GM12878 (cell line): ENCODE data around the gene DLG4. TPM values are rescaled to one million over a fixed set of nuclear protein-coding genes. Genes with fewer than 3 reads are reported as not detected.

Source experiments
- CREB1 ChIP-seq: IDR thresholded peaks from 2 replicates; pipeline ENCODE4 v1.6.1; 2012; ENCODE audit warnings: low read depth, mild to moderate bottlenecking, inconsistent platforms
- PRDM15 ChIP-seq: fragments of 450-650 bp; formaldehyde crosslinking; IDR thresholded peaks from 2 replicates; pipeline ENCODE4 v1.4.0; 2020; ENCODE audit warnings: mild to moderate bottlenecking, moderate library complexity
- RUNX3 ChIP-seq: IDR thresholded peaks from 2 replicates; pipeline ENCODE4 v1.6.1; 2012; ENCODE audit warnings: low read length, inconsistent platforms
- SP1 ChIP-seq: IDR thresholded peaks from one replicate; pipeline ENCODE4 v1.6.1; 2011; ENCODE audit warnings: low read depth, low read length
- TCF12 ChIP-seq: IDR thresholded peaks from 2 replicates; pipeline ENCODE4 v1.6.1; 2011; ENCODE audit warnings: low read depth, mild to moderate bottlenecking, low read length
- USF2 ChIP-seq: IDR thresholded peaks from 2 replicates; pipeline ENCODE4 v1.6.1; 2011; ENCODE audit warnings: low read depth, low read length, improper control_type of control experiment, borderline replicate concordance
- polyA plus RNA-seq, 11 experiments: library from polyadenylated mRNA; depleted of rRNA in 4 of 11; unstranded in 6 of 11; stranded (reverse) in 5 of 11; fragments of >200 nt; fragmentation: Nextera tagmentation in 4 of 11; fragmentation: Illumina TruSeq in 1 of 11; extraction: Ambion mirVana in 4 of 11; extraction: Trizol in 1 of 11; gene quantifications; 1 replicate in 1 of 11; 2 replicates in 10 of 11; pipeline versions ENCODE4 v1.2.1 to v1.2.3, GENCODE V29; 2011 to 2016; ENCODE audit warnings: inconsistent platforms in 2 of 11, missing spikeins in 2 of 11, low read depth in 1 of 11
- total RNA-seq, 4 experiments: library from RNA; depleted of rRNA in 3 of 4; stranded (reverse); fragments of >200 nt in 3 of 4; fragmentation: Illumina TruSeq in 1 of 4; extraction: Trizol in 1 of 4; gene quantifications; 2 replicates each; pipeline versions ENCODE4 v1.2.1 to v1.2.3, GENCODE V29; 2013 to 2021
- TF ChIP-seq, protein P1 (sequence below): IDR thresholded peaks from 2 replicates; pipeline ENCODE4 v1.6.1; 2012; ENCODE audit warnings: mild to moderate bottlenecking, low read depth, low read length
- TF ChIP-seq, protein P2 (sequence below): fragments of 450-650 bp; IDR thresholded peaks from 2 replicates; pipeline ENCODE4 v1.6.1; 2014; ENCODE audit warnings: mild to moderate bottlenecking
- TF ChIP-seq, protein P3 (sequence below): fragments of 450-650 bp; IDR thresholded peaks from 2 replicates; pipeline ENCODE4 v1.6.1; 2017; ENCODE audit warnings: mild to moderate bottlenecking, moderate library complexity
- TF ChIP-seq, protein P4 (sequence below): fragments of 450-650 bp; IDR thresholded peaks from 2 replicates; pipeline ENCODE4 v1.6.1; 2018; ENCODE audit warnings: mild to moderate bottlenecking, low read depth, moderate library complexity; ENCODE audit not compliant: partially characterized antibody

Gene DLG4
- total and polyA plus RNA-seq, 10 of the 15 experiments (the other 5 are each of a cell fraction or from before 2014, with no cell fraction given): 0.07 to 4.1 (median 1.3) TPM

DNA sequence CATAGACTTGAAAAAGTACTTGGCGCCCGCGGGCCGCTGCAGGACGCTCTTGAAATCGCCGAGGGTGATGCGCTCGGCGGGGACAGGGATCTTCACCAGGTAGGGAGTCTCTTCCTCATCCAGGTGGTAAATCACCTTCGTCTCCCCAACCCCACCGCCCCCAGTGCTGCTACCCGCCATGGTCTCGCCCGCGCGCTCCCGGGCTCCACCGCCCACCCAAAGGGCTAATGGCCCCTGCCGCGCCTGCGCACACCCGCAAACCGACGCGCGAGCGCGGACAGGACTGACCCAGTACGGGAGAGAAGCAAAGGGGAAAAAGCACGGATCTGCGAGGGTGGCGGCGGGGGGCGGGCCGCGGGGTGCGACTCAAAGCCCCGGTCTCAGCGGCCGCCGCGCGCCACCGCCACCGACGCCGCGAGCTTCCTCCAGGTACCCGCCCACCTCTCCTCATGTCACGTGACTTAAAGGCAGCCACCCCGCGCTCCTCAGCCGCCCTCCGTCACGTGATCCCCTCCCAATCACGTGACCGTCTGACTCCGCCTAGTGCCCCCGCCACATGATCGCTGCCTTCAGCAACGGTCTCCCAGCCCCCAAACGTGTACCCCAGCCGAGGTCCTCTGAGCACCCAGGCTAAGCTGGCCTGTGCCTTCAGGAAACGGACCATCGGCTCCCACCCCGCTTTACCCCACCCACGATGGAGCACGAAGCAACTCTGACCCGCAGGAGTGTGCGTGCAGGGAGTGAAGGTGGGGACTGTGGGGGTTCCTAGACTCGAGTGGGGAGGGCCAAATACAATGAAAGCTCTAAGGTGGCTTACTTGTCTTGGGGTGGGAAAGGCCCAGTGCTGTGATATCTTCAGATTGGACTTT lies 14.7 kb upstream of the DLG4 start, which contains the start of gene DVL2 (continued):
- TF ChIP-seq, protein P1, sequence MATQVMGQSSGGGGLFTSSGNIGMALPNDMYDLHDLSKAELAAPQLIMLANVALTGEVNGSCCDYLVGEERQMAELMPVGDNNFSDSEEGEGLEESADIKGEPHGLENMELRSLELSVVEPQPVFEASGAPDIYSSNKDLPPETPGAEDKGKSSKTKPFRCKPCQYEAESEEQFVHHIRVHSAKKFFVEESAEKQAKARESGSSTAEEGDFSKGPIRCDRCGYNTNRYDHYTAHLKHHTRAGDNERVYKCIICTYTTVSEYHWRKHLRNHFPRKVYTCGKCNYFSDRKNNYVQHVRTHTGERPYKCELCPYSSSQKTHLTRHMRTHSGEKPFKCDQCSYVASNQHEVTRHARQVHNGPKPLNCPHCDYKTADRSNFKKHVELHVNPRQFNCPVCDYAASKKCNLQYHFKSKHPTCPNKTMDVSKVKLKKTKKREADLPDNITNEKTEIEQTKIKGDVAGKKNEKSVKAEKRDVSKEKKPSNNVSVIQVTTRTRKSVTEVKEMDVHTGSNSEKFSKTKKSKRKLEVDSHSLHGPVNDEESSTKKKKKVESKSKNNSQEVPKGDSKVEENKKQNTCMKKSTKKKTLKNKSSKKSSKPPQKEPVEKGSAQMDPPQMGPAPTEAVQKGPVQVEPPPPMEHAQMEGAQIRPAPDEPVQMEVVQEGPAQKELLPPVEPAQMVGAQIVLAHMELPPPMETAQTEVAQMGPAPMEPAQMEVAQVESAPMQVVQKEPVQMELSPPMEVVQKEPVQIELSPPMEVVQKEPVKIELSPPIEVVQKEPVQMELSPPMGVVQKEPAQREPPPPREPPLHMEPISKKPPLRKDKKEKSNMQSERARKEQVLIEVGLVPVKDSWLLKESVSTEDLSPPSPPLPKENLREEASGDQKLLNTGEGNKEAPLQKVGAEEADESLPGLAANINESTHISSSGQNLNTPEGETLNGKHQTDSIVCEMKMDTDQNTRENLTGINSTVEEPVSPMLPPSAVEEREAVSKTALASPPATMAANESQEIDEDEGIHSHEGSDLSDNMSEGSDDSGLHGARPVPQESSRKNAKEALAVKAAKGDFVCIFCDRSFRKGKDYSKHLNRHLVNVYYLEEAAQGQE: no peak
- TF ChIP-seq USF2: peak; percentile 100
- peak; percentile 98 for TF ChIP-seq PRDM15 (CRISPR knock-in tag)
- TF ChIP-seq, protein P2, sequence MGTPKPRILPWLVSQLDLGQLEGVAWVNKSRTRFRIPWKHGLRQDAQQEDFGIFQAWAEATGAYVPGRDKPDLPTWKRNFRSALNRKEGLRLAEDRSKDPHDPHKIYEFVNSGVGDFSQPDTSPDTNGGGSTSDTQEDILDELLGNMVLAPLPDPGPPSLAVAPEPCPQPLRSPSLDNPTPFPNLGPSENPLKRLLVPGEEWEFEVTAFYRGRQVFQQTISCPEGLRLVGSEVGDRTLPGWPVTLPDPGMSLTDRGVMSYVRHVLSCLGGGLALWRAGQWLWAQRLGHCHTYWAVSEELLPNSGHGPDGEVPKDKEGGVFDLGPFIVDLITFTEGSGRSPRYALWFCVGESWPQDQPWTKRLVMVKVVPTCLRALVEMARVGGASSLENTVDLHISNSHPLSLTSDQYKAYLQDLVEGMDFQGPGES: peak; percentile 87; the same call in 1 of the 2 replicates
- TF ChIP-seq CREB1: peak; percentile 23; the same call in 1 of the 2 replicates
- TF ChIP-seq, protein P3, sequence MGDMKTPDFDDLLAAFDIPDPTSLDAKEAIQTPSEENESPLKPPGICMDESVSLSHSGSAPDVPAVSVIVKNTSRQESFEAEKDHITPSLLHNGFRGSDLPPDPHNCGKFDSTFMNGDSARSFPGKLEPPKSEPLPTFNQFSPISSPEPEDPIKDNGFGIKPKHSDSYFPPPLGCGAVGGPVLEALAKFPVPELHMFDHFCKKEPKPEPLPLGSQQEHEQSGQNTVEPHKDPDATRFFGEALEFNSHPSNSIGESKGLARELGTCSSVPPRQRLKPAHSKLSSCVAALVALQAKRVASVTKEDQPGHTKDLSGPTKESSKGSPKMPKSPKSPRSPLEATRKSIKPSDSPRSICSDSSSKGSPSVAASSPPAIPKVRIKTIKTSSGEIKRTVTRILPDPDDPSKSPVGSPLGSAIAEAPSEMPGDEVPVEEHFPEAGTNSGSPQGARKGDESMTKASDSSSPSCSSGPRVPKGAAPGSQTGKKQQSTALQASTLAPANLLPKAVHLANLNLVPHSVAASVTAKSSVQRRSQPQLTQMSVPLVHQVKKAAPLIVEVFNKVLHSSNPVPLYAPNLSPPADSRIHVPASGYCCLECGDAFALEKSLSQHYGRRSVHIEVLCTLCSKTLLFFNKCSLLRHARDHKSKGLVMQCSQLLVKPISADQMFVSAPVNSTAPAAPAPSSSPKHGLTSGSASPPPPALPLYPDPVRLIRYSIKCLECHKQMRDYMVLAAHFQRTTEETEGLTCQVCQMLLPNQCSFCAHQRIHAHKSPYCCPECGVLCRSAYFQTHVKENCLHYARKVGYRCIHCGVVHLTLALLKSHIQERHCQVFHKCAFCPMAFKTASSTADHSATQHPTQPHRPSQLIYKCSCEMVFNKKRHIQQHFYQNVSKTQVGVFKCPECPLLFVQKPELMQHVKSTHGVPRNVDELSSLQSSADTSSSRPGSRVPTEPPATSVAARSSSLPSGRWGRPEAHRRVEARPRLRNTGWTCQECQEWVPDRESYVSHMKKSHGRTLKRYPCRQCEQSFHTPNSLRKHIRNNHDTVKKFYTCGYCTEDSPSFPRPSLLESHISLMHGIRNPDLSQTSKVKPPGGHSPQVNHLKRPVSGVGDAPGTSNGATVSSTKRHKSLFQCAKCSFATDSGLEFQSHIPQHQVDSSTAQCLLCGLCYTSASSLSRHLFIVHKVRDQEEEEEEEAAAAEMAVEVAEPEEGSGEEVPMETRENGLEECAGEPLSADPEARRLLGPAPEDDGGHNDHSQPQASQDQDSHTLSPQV: no peak
- 0 out of 2 replicates have a peak, but pooled peaks have one; percentile 32 for TF ChIP-seq RUNX3
- TF ChIP-seq TCF12: peak; percentile 41; the same call in 1 of the 2 replicates
- TF ChIP-seq, protein P4, sequence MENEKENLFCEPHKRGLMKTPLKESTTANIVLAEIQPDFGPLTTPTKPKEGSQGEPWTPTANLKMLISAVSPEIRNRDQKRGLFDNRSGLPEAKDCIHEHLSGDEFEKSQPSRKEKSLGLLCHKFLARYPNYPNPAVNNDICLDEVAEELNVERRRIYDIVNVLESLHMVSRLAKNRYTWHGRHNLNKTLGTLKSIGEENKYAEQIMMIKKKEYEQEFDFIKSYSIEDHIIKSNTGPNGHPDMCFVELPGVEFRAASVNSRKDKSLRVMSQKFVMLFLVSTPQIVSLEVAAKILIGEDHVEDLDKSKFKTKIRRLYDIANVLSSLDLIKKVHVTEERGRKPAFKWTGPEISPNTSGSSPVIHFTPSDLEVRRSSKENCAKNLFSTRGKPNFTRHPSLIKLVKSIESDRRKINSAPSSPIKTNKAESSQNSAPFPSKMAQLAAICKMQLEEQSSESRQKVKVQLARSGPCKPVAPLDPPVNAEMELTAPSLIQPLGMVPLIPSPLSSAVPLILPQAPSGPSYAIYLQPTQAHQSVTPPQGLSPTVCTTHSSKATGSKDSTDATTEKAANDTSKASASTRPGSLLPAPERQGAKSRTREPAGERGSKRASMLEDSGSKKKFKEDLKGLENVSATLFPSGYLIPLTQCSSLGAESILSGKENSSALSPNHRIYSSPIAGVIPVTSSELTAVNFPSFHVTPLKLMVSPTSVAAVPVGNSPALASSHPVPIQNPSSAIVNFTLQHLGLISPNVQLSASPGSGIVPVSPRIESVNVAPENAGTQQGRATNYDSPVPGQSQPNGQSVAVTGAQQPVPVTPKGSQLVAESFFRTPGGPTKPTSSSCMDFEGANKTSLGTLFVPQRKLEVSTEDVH: no peak
- peak; percentile 81 for TF ChIP-seq SP1
